Rectal smooth muscle tissue (tissue), 1 donor: ENCODE data around the gene RFX1.
"Not testable (repeated sequence)": the region's sequence is repeated elsewhere in the genome, so short reads cannot be mapped to it uniquely, and the experiment has no call there.

Experiments
- H3K27ac ChIP-seq: one replicate; pipeline ENCODE4 v1.7.0; 2013; ENCODE audit warnings: low read depth, low read length, inconsistent platforms
- H3K27me3 ChIP-seq: one replicate; pipeline ENCODE4 v1.7.0; 2013; ENCODE audit warnings: low read length; ENCODE audit not compliant: control insufficient read depth, insufficient read depth
- H3K36me3 ChIP-seq: one replicate; pipeline ENCODE4 v1.7.0; 2013; ENCODE audit warnings: low read length; ENCODE audit not compliant: control insufficient read depth, insufficient read depth
- H3K4me1 ChIP-seq: one replicate; pipeline ENCODE4 v1.7.0; 2013; ENCODE audit warnings: low read length; ENCODE audit not compliant: control insufficient read depth, insufficient read depth
- H3K4me3 ChIP-seq: one replicate; pipeline ENCODE4 v1.7.0; 2013; ENCODE audit warnings: low read length
- H3K9ac ChIP-seq: one replicate; pipeline ENCODE4 v1.7.0; 2013; ENCODE audit warnings: low read length

Gene RFX1

DNA sequence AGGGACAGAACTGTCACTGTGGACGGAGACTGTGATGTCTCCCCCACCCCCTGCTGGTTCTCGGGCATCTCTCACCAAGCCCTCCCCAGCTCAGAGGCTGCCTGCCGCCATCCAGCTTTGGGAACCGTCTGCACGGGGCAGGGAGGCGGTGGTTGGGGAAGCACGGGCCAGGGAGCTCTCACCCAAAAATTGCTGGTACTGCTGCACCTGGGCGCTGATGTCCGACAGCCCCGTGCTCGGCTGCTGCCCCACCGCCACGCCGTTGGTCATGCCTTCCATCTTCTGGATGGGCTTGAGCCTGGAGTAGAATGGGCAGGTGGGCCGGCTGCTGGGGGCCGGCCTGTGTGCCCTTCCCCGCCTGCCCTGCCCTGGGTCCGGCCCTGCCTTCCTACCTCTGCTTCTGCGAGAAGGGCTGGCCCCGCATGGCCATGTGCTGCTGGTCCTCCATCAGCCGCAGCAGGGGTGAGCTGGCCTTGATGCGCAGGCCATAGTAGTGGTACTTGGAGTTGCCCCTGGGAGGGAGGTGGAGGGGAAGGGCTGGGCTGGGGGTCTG lies 37.7 kb downstream of the RFX1 start:
- Histone ChIP-seq H3K27me3 (no peaks in the 10 kb centered on the region), H3K9ac (no peak overlapping the region), H3K4me3 (no peak overlapping the region), H3K36me3 (peaks cover 24% of the 10 kb centered on the region), H3K4me1 (no peaks in the 10 kb centered on the region), H3K27ac (no peak overlapping the region)

DNA sequence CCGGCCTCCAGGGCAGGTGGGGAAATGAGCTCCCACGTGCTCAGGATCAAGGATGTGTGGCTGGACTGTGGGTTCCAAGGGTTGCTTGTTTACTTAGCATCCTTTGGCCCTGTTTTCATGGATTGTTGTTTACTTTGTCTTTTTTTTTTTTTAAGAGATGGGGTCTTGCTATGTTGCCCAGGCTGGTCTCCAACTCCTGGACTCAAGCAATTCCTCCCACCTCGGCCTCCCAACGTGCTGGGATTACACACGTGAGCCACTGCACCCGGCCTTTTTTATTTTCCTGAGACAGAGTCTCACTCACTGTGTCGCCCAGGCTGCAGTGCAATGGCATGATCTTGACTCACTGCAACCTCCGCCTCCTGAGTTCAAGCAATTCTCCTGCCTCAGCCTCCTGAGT lies 38.9 kb downstream of the RFX1 start:
- not testable (repeated sequence) for H3K27me3 ChIP-seq, H3K9ac ChIP-seq, H3K4me3 ChIP-seq, H3K4me1 ChIP-seq, H3K27ac ChIP-seq
- peaks cover 21% of the 10 kb centered on the region for H3K36me3 ChIP-seq

DNA sequence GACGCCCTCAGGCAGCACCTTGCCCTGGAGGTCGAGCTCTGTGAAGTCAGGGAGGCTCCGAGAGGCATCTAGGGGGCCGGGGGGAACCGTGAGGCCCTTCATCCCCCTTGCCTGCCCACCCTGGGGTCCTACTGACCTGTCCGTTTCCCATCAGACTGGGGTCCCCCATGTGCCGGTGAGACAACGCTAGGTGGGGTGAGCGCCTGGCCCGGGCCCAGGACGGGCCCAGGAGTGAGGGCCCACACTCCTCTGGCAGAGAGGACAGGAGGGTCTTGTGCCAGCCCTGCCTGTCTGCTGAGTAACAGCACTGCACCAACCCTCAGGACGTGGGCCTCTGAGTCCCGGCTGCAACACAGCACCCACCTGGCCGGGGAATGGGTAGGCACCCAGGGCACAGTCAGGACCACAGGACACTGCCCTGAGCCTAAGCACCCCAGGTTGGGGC lies 39.4 kb downstream of the RFX1 start:
- no peaks in the 10 kb centered on the region for H3K4me1 ChIP-seq
- H3K9ac ChIP-seq, result no peak overlapping the region
- H3K36me3 ChIP-seq, result peaks cover 21% of the 10 kb centered on the region
- no peak overlapping the region for H3K27ac ChIP-seq
- no peak overlapping the region for H3K4me3 ChIP-seq
- H3K27me3 ChIP-seq, result no peaks in the 10 kb centered on the region

DNA sequence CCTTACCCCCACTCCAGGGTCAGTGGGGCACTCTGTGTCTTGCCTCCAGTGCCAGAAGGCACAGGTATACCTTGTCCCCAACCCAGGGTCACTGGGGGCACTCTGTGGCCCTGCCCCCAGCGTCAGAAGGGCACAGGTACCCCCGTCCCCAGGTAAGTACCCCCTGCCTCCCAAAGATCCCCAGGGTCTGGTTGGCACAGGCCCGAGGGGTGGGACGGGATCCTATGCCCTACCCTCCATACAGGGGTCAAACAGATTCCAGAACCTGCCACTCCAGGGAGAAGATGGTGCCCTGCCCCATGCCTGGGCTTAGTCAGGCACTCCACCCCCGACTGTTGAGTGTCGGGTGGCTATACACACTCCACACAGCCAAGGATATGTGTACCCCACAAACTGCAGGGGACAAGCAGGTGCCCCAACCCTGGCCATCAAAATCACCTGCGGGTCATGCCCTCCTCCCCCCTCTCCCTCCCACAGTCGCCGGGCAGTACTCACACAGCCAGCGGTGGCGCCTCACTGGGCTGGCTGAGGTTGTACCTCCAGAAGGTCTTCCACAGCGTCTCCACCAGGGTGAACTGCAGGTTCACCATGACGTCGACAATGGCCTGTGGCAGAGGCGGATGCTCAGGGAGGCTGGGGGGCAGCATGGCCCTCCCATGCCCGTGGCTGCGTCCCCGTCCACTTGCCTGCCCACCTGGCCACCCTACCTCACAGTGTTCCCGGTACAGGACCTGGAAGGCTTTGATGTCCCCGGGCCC lies 40.0 kb downstream of the RFX1 start:
- Histone ChIP-seq H3K36me3 (peaks cover 21% of the 10 kb centered on the region), H3K27me3 (no peaks in the 10 kb centered on the region), H3K27ac (no peak overlapping the region), H3K4me1 (no peaks in the 10 kb centered on the region), H3K4me3 (no peak overlapping the region), H3K9ac (no peak overlapping the region)

DNA sequence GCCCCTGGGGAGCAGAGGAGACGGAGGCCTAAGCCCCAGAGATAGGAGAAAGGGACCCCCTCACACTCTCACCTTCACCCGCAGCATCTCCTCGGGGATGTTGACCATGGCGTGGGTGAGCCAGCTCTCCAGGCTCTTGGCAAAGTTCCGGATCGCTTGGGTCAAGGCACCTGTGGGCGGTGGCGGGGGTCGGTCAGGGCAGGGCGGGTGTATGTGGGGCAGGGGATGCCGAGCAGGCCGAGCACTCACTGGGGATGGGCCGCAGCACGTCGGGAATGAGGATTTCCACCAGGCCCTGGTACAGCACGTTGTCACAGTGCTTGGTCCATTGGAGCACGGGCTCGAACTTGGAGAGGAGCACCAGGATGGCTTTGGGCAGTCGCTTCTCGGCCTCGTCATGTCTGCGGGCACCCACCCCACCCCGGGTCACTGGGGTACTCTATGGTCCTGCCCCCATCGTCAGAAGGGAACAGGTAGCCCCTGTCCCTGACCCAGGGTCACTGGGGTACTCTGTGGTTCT lies 40.7 kb downstream of the RFX1 start:
- no peak overlapping the region for H3K27ac ChIP-seq
- H3K36me3 ChIP-seq, result peaks cover 24% of the 10 kb centered on the region
- H3K4me3 ChIP-seq, result no peak overlapping the region
- no peak overlapping the region for H3K9ac ChIP-seq
- H3K27me3 ChIP-seq, result no peaks in the 10 kb centered on the region
- no peaks in the 10 kb centered on the region for H3K4me1 ChIP-seq

DNA sequence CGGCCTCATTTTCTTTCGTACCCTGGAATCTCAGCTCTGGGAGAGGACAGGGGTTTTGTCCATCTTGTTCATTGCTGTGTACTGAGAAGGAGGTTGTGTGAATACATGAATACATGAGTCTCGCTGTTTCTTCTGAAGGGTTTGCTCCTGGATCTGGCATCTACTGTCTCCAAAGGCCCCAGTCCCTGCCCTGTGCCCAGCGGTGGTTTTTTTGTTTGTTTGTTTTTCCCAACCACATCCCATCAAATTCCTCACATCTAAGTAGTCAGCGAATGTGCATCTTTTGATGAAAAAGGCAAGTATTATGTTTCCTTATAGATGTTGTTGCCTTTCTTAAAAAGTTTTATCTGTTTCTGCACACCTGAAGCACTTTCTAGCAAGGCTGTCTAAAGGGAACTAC lies 41.3 kb downstream of the RFX1 start:
- Histone ChIP-seq H3K4me3 (no peak overlapping the region), H3K4me1 (no peaks in the 10 kb centered on the region), H3K36me3 (peaks cover 19% of the 10 kb centered on the region), H3K27me3 (no peaks in the 10 kb centered on the region), H3K27ac (no peak overlapping the region), H3K9ac (no peak overlapping the region)

DNA sequence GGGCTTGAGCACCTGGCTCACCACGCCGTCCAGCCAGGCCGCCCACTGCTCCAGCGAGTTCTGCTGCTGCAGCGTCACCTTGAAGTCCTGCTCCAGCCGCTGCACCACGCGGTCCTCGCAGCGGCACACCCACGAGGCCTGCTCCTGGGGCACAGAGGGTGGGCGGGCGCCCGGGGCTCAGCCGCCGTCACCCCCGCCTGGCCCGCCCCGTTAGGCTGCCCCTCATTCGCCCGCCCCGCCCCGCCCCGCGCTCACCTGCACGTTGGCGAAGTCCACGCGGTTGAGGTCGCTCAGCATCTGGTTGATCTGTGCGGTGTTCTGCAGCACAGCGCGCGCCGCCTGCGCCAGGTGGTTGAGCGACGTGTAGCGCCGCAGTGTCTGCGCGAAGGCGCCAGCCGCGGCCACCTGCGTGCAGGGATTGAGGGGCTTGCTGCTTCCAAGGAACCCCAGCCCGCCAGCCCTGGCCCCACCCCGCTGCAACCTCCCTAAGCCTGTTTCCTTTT lies 42.5 kb downstream of the RFX1 start:
- H3K4me1 ChIP-seq, result no peaks in the 10 kb centered on the region
- no peak overlapping the region for H3K9ac ChIP-seq
- H3K4me3 ChIP-seq, result no peak overlapping the region
- H3K27me3 ChIP-seq, result no peaks in the 10 kb centered on the region
- peaks cover 17% of the 10 kb centered on the region for H3K36me3 ChIP-seq
- H3K27ac ChIP-seq, result no peak overlapping the region

DNA sequence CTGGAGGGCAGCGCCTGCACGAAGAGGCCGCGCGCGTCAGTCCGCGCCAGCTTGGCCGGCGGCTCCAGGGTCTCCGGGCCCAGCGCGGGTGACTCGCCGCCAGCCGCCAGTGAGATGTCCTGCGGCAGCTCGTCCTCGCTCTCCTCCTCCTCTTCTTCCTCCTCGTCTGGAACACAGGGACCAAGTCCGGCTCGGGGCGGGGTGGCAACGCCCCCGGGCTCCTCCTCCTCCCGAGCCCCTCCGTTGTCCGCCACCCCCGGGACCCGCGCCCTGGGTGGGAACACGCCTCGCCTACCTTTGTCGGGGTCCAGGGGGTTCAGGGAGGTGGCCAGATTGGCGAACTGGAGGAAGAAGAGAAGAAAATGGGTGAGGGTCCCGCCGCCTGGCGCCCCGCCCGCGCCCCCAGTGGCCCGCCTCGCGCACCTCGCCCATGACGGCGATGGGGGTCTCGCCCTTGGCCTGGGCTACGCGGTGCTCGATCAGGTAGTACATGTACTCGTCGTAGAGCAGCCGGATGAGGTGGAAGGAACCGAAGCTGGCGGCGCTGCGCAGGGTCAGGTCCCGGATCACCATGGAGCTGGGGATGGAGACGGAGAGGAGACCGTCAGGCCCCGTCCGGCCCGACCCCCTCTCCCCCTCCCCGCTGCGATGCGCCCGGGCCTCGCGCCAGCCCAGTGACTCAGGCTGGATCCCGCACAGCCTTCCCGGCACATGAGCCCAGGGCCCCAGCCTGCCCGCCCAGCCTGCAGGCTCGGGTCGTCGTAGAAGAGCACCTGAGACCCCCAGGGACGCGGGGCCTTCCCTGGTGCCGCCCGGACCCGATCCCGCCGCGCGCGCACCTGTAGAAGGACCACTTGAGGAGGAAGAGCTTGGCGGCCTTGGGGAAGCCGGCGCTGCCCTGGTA lies 43.2 kb downstream of the RFX1 start:
- no peaks in the 10 kb centered on the region for H3K27me3 ChIP-seq
- no peak overlapping the region for H3K9ac ChIP-seq
- no peak overlapping the region for H3K27ac ChIP-seq
- H3K4me1 ChIP-seq, result no peaks in the 10 kb centered on the region
- peak overlapping the region; percentile 36 for H3K4me3 ChIP-seq
- H3K36me3 ChIP-seq, result peaks cover 15% of the 10 kb centered on the region

DNA sequence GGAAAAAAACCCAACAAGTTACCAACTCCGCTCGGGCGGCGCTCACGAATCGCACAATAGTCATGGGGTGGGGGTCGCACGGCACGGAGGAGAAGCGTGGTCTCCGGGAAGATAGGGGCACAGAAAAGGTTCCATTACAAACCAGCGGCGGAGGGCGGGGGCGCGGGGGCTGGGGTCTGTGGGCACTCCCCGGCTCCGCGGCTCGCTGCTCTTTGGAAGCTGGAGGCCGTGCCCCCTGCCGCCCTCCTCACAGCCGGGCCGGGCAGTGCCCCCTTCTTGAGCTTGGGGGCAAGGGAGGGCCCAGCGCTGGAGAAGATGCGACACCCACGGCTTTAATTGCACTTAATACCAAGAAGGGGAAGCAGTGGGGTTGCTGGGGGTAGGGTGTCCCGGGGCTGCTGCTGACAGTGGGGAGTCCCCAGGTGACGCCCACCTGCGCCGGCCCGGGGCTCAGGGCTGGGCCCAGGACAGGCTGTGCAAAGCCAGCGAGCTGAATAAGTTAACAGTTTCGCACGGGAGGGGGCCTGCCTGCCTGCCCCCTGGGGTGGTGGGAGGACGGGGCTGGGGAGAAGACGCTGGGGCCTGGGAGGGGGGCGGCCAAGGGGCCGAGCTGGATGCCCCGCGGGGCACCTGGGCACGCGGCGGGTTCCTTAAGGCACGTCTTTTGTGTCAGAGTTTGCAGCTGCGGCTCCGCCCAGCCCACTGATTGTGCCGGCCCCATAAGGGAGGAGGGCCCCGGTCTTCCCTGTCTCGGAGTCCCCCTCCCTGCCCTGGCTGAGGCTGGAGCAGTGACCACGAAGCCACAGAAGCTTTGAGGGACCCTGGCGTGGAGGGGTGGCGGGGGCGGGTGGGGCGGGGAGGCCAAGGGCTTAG lies 44.1 kb downstream of the RFX1 start:
- Histone ChIP-seq H3K4me1 (no peaks in the 10 kb centered on the region), H3K9ac (no peak overlapping the region), H3K27me3 (no peaks in the 10 kb centered on the region), H3K36me3 (peaks cover 18% of the 10 kb centered on the region), H3K4me3 (no peak overlapping the region), H3K27ac (no peak overlapping the region)

DNA sequence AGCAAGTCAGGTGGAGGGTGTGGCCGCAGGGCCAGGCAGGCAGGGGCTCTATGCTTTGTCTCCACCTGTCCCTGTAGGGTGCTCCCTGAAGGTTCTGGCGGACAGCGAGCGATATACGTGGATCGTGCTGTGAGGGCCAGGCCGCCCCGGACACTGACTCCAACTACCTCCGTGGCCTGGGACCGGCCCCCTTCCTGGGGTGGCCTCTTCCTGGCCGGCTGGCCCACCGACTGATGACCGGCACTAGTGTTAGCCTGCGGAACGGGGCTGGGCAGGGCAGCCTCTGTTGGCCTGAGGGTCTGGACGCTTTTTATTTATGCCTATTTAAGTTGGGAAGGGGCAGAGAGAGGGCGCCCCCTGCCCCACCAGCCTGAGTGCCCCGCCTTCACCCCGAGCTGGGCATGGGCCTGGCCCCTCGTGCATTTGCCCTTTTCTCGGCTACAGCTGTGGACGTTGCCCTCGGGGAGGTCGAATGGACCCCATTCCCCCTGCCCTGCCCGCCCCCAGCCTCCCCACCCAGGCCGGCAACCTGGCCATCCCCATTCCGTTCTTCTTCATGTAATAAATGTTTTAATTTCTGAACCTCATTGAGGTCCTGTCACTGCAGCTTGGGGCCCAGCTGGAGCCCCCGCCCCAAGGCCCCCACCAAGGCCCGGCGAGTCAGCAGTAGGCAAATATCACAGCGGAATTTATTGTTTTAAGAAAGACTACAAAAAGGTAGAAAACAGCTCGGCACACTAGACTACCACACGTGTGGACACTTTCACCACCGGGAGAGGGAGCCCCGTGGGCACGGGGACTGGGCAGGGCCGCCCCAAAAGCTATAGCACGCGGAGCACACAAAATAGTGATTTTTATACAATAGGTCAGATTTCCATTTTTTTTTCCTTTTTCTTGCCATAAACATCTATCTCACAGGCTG lies 45.0 kb downstream of the RFX1 start:
- no peak overlapping the region for H3K9ac ChIP-seq
- H3K4me3 ChIP-seq, result no peak overlapping the region
- no peaks in the 10 kb centered on the region for H3K27me3 ChIP-seq
- peaks cover 25% of the 10 kb centered on the region for H3K36me3 ChIP-seq
- no peak overlapping the region for H3K27ac ChIP-seq
- no peaks in the 10 kb centered on the region for H3K4me1 ChIP-seq
